Tibial artery (tissue), 4 donors: ENCODE measurements around the gene CAMK4.

Source experiments
- DNase-seq, 2 donors: peaks; one replicate each; pipeline ENCODE4 v3.0.0-alpha.2; 2019
- H3K27ac ChIP-seq, 2 donors: fragments of 200-600 bp; sonication (generic) in 1 of 2; 1 replicate in 1 of 2; 2 replicates in 1 of 2; pipeline ENCODE4 v1.5.1; 2018 to 2019; ENCODE audit warnings: mild to moderate bottlenecking in 1 of 2
- H3K27me3 ChIP-seq, 2 donors: fragments of 200-600 bp; sonication (generic) in 1 of 2; one replicate each; pipeline versions ENCODE4 v1.5.1 to v1.6.0; 2016 to 2019
- H3K36me3 ChIP-seq, 3 donors: fragments of 200-600 bp; sonication (generic) in 2 of 3; one replicate each; pipeline ENCODE4 v1.5.1; 2016 to 2019; ENCODE audit warnings: mild to moderate bottlenecking in 2 of 3
- H3K4me1 ChIP-seq, 4 donors: fragments of 200-600 bp; sonication (generic) in 2 of 4; 1 replicate in 3 of 4; 2 replicates in 1 of 4; pipeline ENCODE4 v1.5.1; 2016 to 2019
- H3K4me3 ChIP-seq, 2 donors: fragments of 200-600 bp; sonication (generic) in 1 of 2; 1 replicate in 1 of 2; 2 replicates in 1 of 2; pipeline ENCODE4 v1.5.1; 2018 to 2019; ENCODE audit warnings: mild to moderate bottlenecking in 2 of 2
- H3K9me3 ChIP-seq, 3 donors: fragments of 200-600 bp; sonication (generic) in 1 of 3; one replicate each; pipeline ENCODE4 v1.5.1; 2016 to 2019
- CTCF ChIP-seq, 2 experiments: fragments of 200-600 bp in 1 of 2; fragments of 450-650 bp in 1 of 2; IDR thresholded peaks; one replicate each; pipeline ENCODE4 v1.5.1; 2017 to 2019; ENCODE audit warnings: antibody characterized with exemption in 2 of 2, mild to moderate bottlenecking in 1 of 2, moderate library complexity in 1 of 2
- intact Hi-C: fragments of 100-400 bp; cut with DNase I; formaldehyde crosslinking; loops from one replicate; pipeline ENCODE4 v1.15.0; 2023; ENCODE audit warnings: low total_unique reads

Gene CAMK4

GRCh38 chr5:111511174-111511830 is 287.1 kb downstream of the CAMK4 start:
- Histone ChIP-seq H3K4me3 (peak overlapping the region; percentile 80 to 85), H3K27me3 (no peaks in the 10 kb centered on the region), H3K4me1 (peaks cover 0 to 62% (median 3%) of the 10 kb centered on the region in 4 donors), H3K36me3 (no peaks in the 10 kb centered on the region), H3K27ac (peak overlapping the region; percentile 90 to 95), H3K9me3 (no peaks in the 10 kb centered on the region)
- DNase-seq = no peak
- TF ChIP-seq CTCF (IDR thresholded peaks at IDR 0.05) = no peak
- intact Hi-C loops = no loop called here

DNA sequence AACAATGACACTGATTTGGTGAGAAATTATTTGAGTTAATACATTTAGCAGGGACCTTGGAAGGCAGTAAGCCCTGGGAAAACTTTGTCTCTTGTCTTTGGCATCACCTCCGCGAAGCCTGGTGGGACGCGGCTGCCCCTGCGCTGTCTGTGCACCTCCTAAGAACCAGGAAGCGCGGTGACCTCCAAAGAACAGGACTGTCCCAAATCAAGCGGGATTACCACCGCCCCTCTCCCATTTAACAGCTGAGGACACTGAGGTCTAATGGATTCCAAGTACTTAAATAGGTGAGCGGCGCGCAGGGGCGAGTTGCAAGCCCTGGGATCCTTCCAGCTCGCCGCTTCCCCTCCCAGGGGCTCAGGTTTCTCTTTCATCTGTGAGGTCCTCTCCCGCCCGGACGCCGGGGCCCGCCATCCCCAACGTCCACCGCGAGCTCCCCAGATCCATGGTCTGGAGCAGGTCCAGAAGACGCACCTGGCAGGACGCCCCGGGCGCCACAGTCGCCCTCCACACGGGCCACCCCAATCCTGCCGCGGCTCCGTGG is 287.7 kb downstream of the CAMK4 start:
- H3K4me1 ChIP-seq = peaks cover 0 to 56% (median 3%) of the 10 kb centered on the region in 4 donors
- no peaks in the 10 kb centered on the region for H3K9me3 ChIP-seq
- no peak for TF ChIP-seq CTCF (IDR thresholded peaks at IDR 0.05)
- no peaks in the 10 kb centered on the region for H3K27me3 ChIP-seq
- peak; percentile 41 to 70 for DNase-seq
- no peaks in the 10 kb centered on the region for H3K36me3 ChIP-seq
- H3K27ac ChIP-seq = peak overlapping the region; percentile 90 to 95
- intact Hi-C loops = no loop called here
- peak overlapping the region; percentile 80 to 85 for H3K4me3 ChIP-seq

DNA sequence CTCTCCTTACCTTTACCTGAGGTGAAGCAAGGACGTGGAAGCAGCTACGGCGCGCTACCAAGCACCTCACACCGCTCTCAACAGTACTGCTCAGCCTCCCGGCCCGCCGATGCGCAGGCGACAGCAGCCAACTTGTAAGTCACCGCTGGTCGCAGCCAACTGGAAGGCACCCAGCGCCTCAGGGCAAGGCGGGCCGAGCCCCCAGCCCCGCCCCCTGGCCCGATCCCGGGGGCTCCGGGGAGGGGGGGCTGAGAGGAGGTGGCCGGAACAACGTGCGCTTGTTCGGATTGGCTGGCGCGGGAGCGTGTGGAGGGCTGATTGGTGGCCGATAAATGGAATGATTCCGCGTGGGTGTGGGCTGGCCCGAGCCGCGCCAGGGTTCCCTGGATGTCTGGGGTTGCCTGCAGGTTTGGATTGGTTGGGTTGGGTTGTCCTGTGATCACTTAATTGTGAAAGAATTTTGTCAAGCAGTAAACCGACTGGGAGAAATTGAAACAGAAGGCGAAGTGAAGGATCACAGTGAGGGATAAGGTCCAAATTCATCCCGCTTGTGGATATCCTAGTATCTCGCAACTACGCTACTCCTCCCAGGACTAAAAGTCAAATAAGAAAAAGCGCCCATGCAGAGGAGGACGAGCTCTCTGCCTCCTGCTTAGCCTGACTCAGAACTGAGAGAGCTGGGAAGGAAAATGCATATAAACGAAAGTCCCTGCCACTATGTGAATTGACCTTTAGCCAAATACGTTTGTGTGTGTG is 288.4 kb downstream of the CAMK4 start, which contains the start of gene STARD4:
STARD4 (minus strand) TSS at position 161 of the 756 bp plus-strand sequence. CDS start 5,102 bp downstream, outside the sequence.
- Histone ChIP-seq H3K27ac (peak within 1 kb of the TSS; percentile 90 to 95), H3K4me3 (peak within 1 kb of the TSS; percentile 80 to 85), H3K27me3 (no peaks in the 10 kb centered on the region), H3K9me3 (no peaks in the 10 kb centered on the region), H3K4me1 (peaks cover 0 to 51% (median 3%) of the 10 kb centered on the region in 4 donors), H3K36me3 (no peaks in the 10 kb centered on the region)
- no peak for TF ChIP-seq CTCF (IDR thresholded peaks at IDR 0.05)
- peak; percentile 95 to 98 for DNase-seq
- intact Hi-C loops = no loop called here

DNA sequence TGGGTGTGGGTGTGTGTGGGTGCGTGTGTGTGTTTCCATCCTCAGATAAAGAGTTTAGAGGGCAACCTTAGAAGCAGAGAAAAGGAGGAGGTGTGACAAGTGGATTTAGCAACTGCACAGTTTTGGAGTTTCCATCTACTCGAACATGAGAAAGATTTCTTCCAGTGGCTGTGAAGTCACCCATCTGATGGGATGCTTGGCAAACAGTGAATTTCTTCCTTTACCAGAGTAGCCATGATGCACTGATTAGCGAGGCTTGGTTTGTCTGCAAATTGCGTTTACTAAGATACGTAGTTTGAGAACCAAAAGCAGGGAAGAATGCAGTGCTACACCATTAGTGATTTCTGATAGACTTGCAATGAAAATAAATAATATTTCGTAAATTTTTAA is 288.9 kb downstream of the CAMK4 start:
- no peak for DNase-seq
- no peaks in the 10 kb centered on the region for H3K36me3 ChIP-seq
- H3K27me3 ChIP-seq = no peaks in the 10 kb centered on the region
- peak overlapping the region; percentile 90 to 95 for H3K27ac ChIP-seq
- intact Hi-C loops = no loop called here
- H3K9me3 ChIP-seq = no peaks in the 10 kb centered on the region
- H3K4me1 ChIP-seq = peaks cover 0 to 45% (median 3%) of the 10 kb centered on the region in 4 donors
- TF ChIP-seq CTCF (IDR thresholded peaks at IDR 0.05) = no peak
- peak overlapping the region; percentile 80 to 85 for H3K4me3 ChIP-seq

DNA sequence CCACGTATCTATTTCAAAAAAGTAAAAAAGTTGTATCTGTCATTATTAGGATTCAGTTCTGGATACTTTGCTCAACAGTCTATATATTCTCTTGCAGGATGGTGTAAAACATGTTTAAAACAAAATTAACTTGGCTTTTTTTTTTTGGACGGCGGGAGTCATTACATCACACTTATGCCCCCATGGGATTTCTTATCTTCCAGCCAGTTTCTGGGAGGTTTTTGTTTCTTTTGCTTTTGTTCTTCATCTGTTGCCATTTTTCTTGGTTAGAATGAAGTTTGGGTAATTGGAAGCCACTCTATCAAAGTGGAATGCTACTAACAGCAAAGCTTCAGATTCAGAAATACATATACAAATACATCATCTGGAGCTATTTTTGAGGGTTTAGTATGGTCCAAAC is 289.9 kb downstream of the CAMK4 start:
- H3K27me3 ChIP-seq = no peaks in the 10 kb centered on the region
- peaks cover 0 to 35% (median 3%) of the 10 kb centered on the region in 4 donors for H3K4me1 ChIP-seq
- no peak overlapping the region for H3K4me3 ChIP-seq
- no peaks in the 10 kb centered on the region for H3K9me3 ChIP-seq
- DNase-seq = no peak
- no peak for TF ChIP-seq CTCF (IDR thresholded peaks at IDR 0.05)
- intact Hi-C loops = no loop called here
- no peaks in the 10 kb centered on the region for H3K36me3 ChIP-seq
- peak overlapping the region; percentile 13 to 95 for H3K27ac ChIP-seq
